RWPE2 (cell line): Measurements from ENCODE around the gene PGBD5.
A peak's percentile ranks its signal among the peaks of the same experiment; 100 is the strongest.

Experiments
- ATAC-seq: fragments of 200-7000 bp; cut with Tn5 transposase; 3 replicates; pipeline ENCODE4 v1.9.1; 2021; ENCODE audit warnings: low read depth
- DNase-seq: peaks from one replicate; pipeline ENCODE4 v3.0.0-alpha.2; 2020; ENCODE audit warnings: low spot score
- H3K27ac ChIP-seq: fragments of 450-650 bp; 2 replicates; pipeline ENCODE4 v1.5.1; 2017; ENCODE audit warnings: mild to moderate bottlenecking; ENCODE audit not compliant: poor library complexity, severe bottlenecking
- H3K27me3 ChIP-seq: fragments of 250-450 bp; sonication (Bioruptor Pico); 2 replicates; pipeline ENCODE4 v1.5.1; 2021; ENCODE audit warnings: mild to moderate bottlenecking, moderate library complexity; ENCODE audit not compliant: insufficient read depth, poor library complexity, severe bottlenecking
- H3K36me3 ChIP-seq: fragments of 250-450 bp; sonication (Bioruptor Pico); 2 replicates; pipeline ENCODE4 v1.5.1; 2020; ENCODE audit warnings: low read depth, mild to moderate bottlenecking, moderate library complexity
- H3K4me1 ChIP-seq: fragments of 250-450 bp; sonication (Bioruptor Pico); 2 replicates; pipeline ENCODE4 v1.5.1; 2021; ENCODE audit warnings: mild to moderate bottlenecking, moderate library complexity; ENCODE audit not compliant: insufficient read depth, poor library complexity, severe bottlenecking
- H3K4me3 ChIP-seq: fragments of 250-450 bp; sonication (Bioruptor Pico); 2 replicates; pipeline ENCODE4 v1.5.1; 2021; ENCODE audit warnings: mild to moderate bottlenecking, moderate library complexity; ENCODE audit not compliant: severe bottlenecking
- H3K9me3 ChIP-seq: fragments of 250-450 bp; sonication (Bioruptor Pico); 2 replicates; pipeline ENCODE4 v1.5.1; 2021; ENCODE audit warnings: mild to moderate bottlenecking, moderate library complexity; ENCODE audit not compliant: severe bottlenecking
- TF ChIP-seq, protein P1 (sequence below): fragments of 450-650 bp; IDR thresholded peaks from one replicate; pipeline ENCODE4 v1.5.1; 2017; ENCODE audit warnings: mild to moderate bottlenecking, moderate library complexity; ENCODE audit not compliant: poor library complexity, severe bottlenecking

Gene PGBD5

DNA sequence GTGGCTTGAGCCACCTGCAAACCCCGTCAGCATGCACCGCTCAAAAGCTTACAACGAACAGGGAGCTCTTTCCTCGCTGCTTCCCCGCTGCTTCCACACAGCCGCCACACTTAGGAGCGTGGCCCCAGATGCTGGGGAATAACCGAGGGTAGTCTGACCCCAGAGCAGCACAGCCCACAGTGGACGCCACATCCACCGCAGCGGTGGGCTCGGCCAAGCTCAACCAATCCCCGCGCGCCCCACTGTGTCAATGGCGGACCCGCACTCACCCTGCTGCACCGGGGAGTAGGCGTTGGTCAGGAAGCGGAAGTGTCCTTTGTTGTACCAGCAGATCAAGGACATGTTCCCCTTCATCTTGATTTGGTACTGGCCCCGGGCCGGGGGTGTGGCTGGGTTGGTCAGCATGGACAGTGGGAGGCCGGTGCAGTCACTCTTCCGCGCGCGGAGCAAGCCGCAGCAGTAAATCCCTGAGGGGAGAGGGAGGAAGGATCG is 93.5 kb downstream of the PGBD5 start:
- ATAC-seq (no peak), DNase-seq (no peak)
- TF ChIP-seq, protein P1, sequence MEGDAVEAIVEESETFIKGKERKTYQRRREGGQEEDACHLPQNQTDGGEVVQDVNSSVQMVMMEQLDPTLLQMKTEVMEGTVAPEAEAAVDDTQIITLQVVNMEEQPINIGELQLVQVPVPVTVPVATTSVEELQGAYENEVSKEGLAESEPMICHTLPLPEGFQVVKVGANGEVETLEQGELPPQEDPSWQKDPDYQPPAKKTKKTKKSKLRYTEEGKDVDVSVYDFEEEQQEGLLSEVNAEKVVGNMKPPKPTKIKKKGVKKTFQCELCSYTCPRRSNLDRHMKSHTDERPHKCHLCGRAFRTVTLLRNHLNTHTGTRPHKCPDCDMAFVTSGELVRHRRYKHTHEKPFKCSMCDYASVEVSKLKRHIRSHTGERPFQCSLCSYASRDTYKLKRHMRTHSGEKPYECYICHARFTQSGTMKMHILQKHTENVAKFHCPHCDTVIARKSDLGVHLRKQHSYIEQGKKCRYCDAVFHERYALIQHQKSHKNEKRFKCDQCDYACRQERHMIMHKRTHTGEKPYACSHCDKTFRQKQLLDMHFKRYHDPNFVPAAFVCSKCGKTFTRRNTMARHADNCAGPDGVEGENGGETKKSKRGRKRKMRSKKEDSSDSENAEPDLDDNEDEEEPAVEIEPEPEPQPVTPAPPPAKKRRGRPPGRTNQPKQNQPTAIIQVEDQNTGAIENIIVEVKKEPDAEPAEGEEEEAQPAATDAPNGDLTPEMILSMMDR = no peak
- peaks cover 12% of the 10 kb centered on the region for H3K4me1 ChIP-seq
- no peaks in the 10 kb centered on the region for H3K36me3 ChIP-seq
- no peaks in the 10 kb centered on the region for H3K27me3 ChIP-seq
- H3K4me3 ChIP-seq = no peak overlapping the region
- H3K9me3 ChIP-seq = no peaks in the 10 kb centered on the region
- no peak overlapping the region for H3K27ac ChIP-seq

DNA sequence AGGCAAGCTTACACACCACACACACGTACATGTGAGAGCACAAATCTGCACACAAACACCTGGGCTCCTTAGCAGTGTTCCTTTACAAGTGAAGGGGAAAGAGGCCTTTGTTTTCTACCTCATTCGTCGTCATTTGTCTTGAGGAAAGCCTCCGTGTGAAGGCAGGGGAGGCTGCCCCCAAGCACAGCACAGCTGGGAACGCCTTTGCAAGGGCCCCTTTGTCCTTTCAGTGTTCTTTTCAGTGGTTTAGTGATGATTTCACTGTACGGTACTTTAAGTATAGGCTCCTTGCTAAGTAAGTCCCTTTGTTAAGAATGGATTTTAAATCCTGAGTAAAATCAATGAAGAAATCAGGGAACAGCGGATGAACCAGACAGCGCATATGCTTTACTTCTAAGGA is 94.1 kb downstream of the PGBD5 start:
- H3K9me3 ChIP-seq = no peaks in the 10 kb centered on the region
- ATAC-seq (no peak), DNase-seq (no peak)
- H3K27ac ChIP-seq = no peak overlapping the region
- H3K4me3 ChIP-seq = no peak overlapping the region
- TF ChIP-seq, protein P1 = no peak
- H3K4me1 ChIP-seq = peaks cover 16% of the 10 kb centered on the region
- no peaks in the 10 kb centered on the region for H3K27me3 ChIP-seq
- no peaks in the 10 kb centered on the region for H3K36me3 ChIP-seq

DNA sequence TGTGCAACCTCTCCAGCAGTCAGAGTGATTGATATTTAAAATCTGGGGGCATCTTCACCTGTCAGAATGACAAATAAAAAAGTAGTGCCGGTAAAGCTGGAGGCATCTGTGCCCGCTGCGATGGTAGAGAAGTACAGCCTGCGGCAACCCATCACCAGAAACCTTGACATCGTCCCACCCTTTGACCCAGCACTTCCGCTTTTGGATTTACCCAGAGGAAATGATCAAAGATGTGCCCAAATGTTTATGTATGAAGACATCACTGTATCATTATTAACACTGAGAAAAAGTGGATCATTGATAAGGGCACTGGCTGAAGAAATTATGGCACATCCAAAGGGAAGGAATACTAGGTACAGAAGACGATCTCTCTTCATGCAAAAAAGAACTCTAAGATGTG is 96.0 kb downstream of the PGBD5 start:
- no peak for DNase-seq
- TF ChIP-seq, protein P1 = no peak
- Histone ChIP-seq H3K4me3 (no peak overlapping the region), H3K27me3 (no peaks in the 10 kb centered on the region), H3K4me1 (peaks cover 16% of the 10 kb centered on the region), H3K27ac (no peak overlapping the region), H3K9me3 (no peaks in the 10 kb centered on the region), H3K36me3 (no peaks in the 10 kb centered on the region)
- ATAC-seq = no peak

DNA sequence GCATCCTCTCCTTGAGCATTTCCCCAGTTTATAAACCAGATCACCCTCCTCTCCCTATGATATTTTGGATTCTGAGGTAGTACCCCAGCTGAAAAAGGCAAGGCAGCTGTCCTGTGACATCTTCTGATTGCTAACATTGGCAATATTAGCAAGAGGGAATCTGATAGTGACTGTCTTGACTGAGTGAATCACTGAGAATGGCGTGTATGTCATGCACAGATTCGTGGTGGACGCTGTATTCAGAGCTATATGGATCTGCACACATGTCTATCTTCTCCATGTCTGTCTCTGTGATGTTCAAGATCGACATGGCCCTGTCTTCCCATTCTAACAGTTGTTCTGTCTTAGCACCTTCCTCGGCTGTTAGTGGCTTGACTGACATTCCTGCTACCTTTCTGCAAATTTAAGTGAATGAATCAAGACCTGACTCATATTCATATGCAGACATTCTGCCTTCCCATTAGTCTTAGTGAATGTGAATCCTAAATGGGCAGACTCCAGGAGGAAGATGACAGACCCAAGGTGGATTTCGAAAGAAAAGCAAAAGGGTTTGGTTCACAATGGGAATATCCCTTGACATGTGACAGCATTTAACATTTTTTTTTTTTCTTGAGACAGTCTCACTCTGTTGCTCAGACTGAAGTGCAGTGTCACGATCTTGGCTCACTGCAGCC is 97.7 kb downstream of the PGBD5 start:
- Histone ChIP-seq H3K36me3 (no peaks in the 10 kb centered on the region), H3K27ac (peak overlapping the region; percentile 58), H3K9me3 (no peaks in the 10 kb centered on the region), H3K4me1 (peaks cover 16% of the 10 kb centered on the region), H3K4me3 (no peak overlapping the region), H3K27me3 (no peaks in the 10 kb centered on the region)
- DNase-seq = no peak
- TF ChIP-seq, protein P1 = no peak
- ATAC-seq = peak; percentile 88

DNA sequence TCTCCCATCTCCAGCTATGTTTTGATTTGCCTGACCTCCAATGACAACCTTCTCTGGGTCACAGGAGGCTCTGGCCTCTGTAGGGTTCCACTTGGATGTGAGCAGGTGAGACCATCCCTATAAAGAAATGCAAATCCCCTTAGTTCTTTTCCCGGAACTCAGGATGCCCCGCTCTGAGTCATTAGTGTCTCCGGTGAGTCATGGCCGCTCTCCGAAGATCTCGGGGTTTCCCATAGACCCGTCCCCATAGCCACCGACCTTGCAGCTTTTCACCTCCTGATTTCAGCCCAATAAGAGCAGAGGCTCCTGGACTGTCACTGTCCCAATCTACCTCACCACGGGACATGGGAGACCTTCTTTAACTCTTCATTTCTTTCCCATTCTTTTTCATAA is 98.2 kb downstream of the PGBD5 start:
- peak; percentile 75 for ATAC-seq

More for the DNA sequence above, 98.2 kb downstream of the PGBD5 start:
- Histone ChIP-seq H3K4me1 (peaks cover 16% of the 10 kb centered on the region), H3K4me3 (no peak overlapping the region), H3K27me3 (no peaks in the 10 kb centered on the region), H3K36me3 (no peaks in the 10 kb centered on the region), H3K9me3 (no peaks in the 10 kb centered on the region), H3K27ac (peak overlapping the region; percentile 58)
- no peak for DNase-seq
- TF ChIP-seq, protein P1 = no peak
